Liver (tissue), 9 donors: ENCODE data around the gene BCL3. TPM values are rescaled to one million over a fixed set of nuclear protein-coding genes. Genes with fewer than 3 reads are reported as not detected.
A peak's percentile ranks its signal among the peaks of the same experiment; 100 is the strongest.

Experiments
- DNase-seq: peaks from one replicate; pipeline ENCODE4 v3.0.0-alpha.2; 2017; ENCODE audit warnings: low spot score
- H3K27ac ChIP-seq, 2 donors: one replicate each; pipeline ENCODE4 v1.7.0; 2013; ENCODE audit warnings: inconsistent platforms in 2 of 2, low read length in 2 of 2, control low read depth in 1 of 2, low read depth in 1 of 2, mild to moderate bottlenecking in 1 of 2
- H3K27me3 ChIP-seq, 4 donors: one replicate each; pipeline versions ENCODE4 v1.6.1 to v1.7.0; 2013; ENCODE audit warnings: low read length in 3 of 4, inconsistent platforms in 1 of 4, mild to moderate bottlenecking in 1 of 4, moderate library complexity in 1 of 4; ENCODE audit not compliant: control insufficient read depth in 4 of 4, insufficient read depth in 4 of 4
- H3K36me3 ChIP-seq, 4 donors: one replicate each; pipeline versions ENCODE4 v1.6.1 to v1.7.0; 2013; ENCODE audit warnings: low read length in 3 of 4, mild to moderate bottlenecking in 3 of 4, low read depth in 1 of 4, moderate library complexity in 1 of 4; ENCODE audit not compliant: control insufficient read depth in 4 of 4, insufficient read depth in 3 of 4
- H3K4me1 ChIP-seq, 4 donors: one replicate each; pipeline versions ENCODE4 v1.6.1 to v1.7.0; 2013; ENCODE audit warnings: low read length in 3 of 4, mild to moderate bottlenecking in 3 of 4, moderate library complexity in 1 of 4; ENCODE audit not compliant: control insufficient read depth in 4 of 4, insufficient read depth in 4 of 4
- H3K4me3 ChIP-seq, 3 donors: one replicate each; pipeline versions ENCODE4 v1.6.1 to v1.7.0; 2013; ENCODE audit warnings: low read length in 3 of 3, control low read depth in 1 of 3, low read depth in 1 of 3, mild to moderate bottlenecking in 1 of 3
- H3K9ac ChIP-seq, 2 donors: one replicate each; pipeline ENCODE4 v1.7.0; 2013; ENCODE audit warnings: low read length in 2 of 2, mild to moderate bottlenecking in 2 of 2, moderate library complexity in 2 of 2, control low read depth in 1 of 2, low read depth in 1 of 2
- H3K9me3 ChIP-seq, 4 donors: one replicate each; pipeline versions ENCODE4 v1.6.1 to v1.7.0; 2013; ENCODE audit warnings: low read length in 3 of 4; ENCODE audit not compliant: control insufficient read depth in 4 of 4
- FOXA1 ChIP-seq: IDR thresholded peaks from 2 replicates; pipeline ENCODE4 v1.6.1; 2016; ENCODE audit warnings: antibody characterized with exemption
- FOXA2 ChIP-seq: IDR thresholded peaks from 2 replicates; pipeline ENCODE4 v1.6.1; 2016; ENCODE audit warnings: antibody characterized with exemption
- GABPA ChIP-seq, 2 donors: IDR thresholded peaks in 1 of 2; conservative IDR thresholded peaks in 1 of 2; 2 replicates each; pipeline ENCODE4 v1.6.1; 2016; ENCODE audit warnings: antibody characterized with exemption in 2 of 2, mild to moderate bottlenecking in 1 of 2, moderate library complexity in 1 of 2
- HNF4A ChIP-seq, 2 donors: conservative IDR thresholded peaks; 2 replicates each; pipeline ENCODE4 v1.6.1; 2016; ENCODE audit warnings: antibody characterized with exemption in 2 of 2, mild to moderate bottlenecking in 2 of 2
- JUND ChIP-seq, 2 donors: IDR thresholded peaks; 2 replicates each; pipeline ENCODE4 v1.6.1; 2016; ENCODE audit warnings: antibody characterized with exemption in 2 of 2
- NR2F2 ChIP-seq: IDR thresholded peaks from 2 replicates; pipeline ENCODE4 v1.6.1; 2016; ENCODE audit warnings: antibody characterized with exemption
- RAD21 ChIP-seq, 2 donors: IDR thresholded peaks; 2 replicates each; pipeline ENCODE4 v1.6.1; 2016; ENCODE audit warnings: antibody characterized with exemption in 2 of 2, mild to moderate bottlenecking in 2 of 2
- RXRA ChIP-seq, 2 donors: IDR thresholded peaks; 2 replicates each; pipeline ENCODE4 v1.6.1; 2017 to 2018; ENCODE audit warnings: antibody characterized with exemption in 2 of 2, mild to moderate bottlenecking in 1 of 2
- SP1 ChIP-seq: IDR thresholded peaks from 2 replicates; pipeline ENCODE4 v1.6.1; 2018; ENCODE audit warnings: antibody characterized with exemption, mild to moderate bottlenecking
- TAF1 ChIP-seq: conservative IDR thresholded peaks from 2 replicates; pipeline ENCODE4 v1.6.1; 2016; ENCODE audit warnings: antibody characterized with exemption, mild to moderate bottlenecking
- WGBS: extraction: QIAGEN DNeasy Blood & Tissue Kit; methylation state at CpG from one replicate; pipeline ENCODE4 v1.1.7; 2013; 5-methylcytosine and 5-hydroxymethylcytosine counted together
- polyA plus RNA-seq, 2 donors: library from polyadenylated mRNA; stranded (reverse) in 1 of 2; unstranded in 1 of 2; fragments of 200-250 nt in 1 of 2; fragments of >200 nt in 1 of 2; fragmentation: Nextera tagmentation in 1 of 2; extraction: Ambion mirVana in 1 of 2; gene quantifications; one replicate each; pipeline versions ENCODE4 v1.2.1 to v1.2.3, GENCODE V29; 2013 to 2015
- total RNA-seq, 2 donors: library from RNA; depleted of rRNA; stranded (reverse); fragments of >200 nt; gene quantifications; one replicate each; pipeline ENCODE4 v1.2.3, GENCODE V29; 2014
- TF ChIP-seq, protein P1 (sequence below): IDR thresholded peaks from 2 replicates; pipeline ENCODE4 v1.6.1; 2016; ENCODE audit warnings: antibody characterized with exemption, mild to moderate bottlenecking
- TF ChIP-seq, protein P2 (sequence below): fragments of 150-350 bp; IDR thresholded peaks from 2 replicates; pipeline ENCODE4 v1.5.1; 2017; ENCODE audit warnings: improper control_type of control experiment, low read depth, low read length; ENCODE audit not compliant: missing input control
- TF ChIP-seq, protein P3 (sequence below): IDR thresholded peaks from 2 replicates; pipeline ENCODE4 v1.6.1; 2016; ENCODE audit warnings: antibody characterized with exemption
- donor health status: healthy.
- donor health status: healthy.
- donor health status: healthy.
- donor health status: healthy.
- donor health status: healthy.

Gene BCL3
- total and polyA plus RNA-seq, 4 donors, result 4.5 to 63.6 (median 19.7) TPM

DNA sequence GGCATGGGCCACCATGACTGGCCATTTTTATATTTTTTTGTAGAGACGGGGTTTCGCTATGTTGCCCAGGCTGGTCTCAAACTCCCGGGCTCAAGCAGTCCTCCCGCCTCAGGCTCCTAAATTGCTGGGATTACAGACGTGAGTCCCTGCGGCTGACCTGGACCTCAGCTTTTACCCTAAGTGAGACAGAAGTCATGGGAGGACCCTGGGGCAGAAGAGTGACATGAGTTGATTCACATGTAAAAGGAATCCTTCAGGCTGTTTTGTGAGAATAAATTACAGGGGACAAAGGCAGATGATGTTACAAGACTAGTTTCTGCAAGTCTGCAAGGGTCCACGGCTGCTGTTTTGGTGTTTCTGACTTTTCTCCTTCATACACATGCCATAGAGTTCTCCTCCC, 57.8 kb downstream of the BCL3 start (continued):
- TF ChIP-seq, protein P1, sequence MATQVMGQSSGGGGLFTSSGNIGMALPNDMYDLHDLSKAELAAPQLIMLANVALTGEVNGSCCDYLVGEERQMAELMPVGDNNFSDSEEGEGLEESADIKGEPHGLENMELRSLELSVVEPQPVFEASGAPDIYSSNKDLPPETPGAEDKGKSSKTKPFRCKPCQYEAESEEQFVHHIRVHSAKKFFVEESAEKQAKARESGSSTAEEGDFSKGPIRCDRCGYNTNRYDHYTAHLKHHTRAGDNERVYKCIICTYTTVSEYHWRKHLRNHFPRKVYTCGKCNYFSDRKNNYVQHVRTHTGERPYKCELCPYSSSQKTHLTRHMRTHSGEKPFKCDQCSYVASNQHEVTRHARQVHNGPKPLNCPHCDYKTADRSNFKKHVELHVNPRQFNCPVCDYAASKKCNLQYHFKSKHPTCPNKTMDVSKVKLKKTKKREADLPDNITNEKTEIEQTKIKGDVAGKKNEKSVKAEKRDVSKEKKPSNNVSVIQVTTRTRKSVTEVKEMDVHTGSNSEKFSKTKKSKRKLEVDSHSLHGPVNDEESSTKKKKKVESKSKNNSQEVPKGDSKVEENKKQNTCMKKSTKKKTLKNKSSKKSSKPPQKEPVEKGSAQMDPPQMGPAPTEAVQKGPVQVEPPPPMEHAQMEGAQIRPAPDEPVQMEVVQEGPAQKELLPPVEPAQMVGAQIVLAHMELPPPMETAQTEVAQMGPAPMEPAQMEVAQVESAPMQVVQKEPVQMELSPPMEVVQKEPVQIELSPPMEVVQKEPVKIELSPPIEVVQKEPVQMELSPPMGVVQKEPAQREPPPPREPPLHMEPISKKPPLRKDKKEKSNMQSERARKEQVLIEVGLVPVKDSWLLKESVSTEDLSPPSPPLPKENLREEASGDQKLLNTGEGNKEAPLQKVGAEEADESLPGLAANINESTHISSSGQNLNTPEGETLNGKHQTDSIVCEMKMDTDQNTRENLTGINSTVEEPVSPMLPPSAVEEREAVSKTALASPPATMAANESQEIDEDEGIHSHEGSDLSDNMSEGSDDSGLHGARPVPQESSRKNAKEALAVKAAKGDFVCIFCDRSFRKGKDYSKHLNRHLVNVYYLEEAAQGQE, result no peak
- TF ChIP-seq FOXA2, result no peak
- no peak for TF ChIP-seq GABPA (IDR thresholded peaks at IDR 0.05 in 1 of 2, conservative IDR thresholded peaks at IDR 0.05 in 1 of 2)

DNA sequence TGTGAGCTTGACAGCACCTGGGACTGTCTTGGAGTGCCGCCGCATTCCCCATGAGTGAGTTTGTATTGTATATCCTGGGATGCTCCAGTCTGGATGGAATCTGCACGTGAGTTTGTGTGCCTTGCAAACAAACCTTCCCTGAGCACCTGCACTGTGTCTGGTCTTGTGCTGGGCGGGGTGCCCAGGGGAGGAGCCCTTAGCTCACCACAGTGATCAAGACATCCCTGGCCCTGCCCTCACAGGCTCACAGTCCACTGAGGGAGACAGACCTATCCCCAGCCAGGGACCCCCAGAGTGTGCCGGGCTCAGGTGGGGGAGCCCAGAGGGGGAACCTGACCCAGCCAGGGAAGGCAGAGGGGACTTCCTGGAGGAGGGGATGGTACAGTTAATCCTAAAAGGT, 58.7 kb downstream of the BCL3 start:
- Histone ChIP-seq H3K4me1 (peaks cover 11 to 27% (median 21%) of the 10 kb centered on the region in 4 donors), H3K27ac (peak overlapping the region; percentile 65 to 80), H3K36me3 (peaks cover 0 to 2% (median 0%) of the 10 kb centered on the region in 4 donors), H3K9ac (no peak overlapping the region), H3K27me3 (no peaks in the 10 kb centered on the region), H3K9me3 (no peaks in the 10 kb centered on the region), H3K4me3 (no peak overlapping the region)
- DNase-seq, result no peak
- 37% methylated on average over 5 of the region's 5 CpGs for WGBS
- TF ChIP-seq FOXA2, result peak; percentile 69
- peak in 1 of 2 donors; percentile 37 for TF ChIP-seq JUND (IDR thresholded peaks at IDR 0.05)
- TF ChIP-seq HNF4A (conservative IDR thresholded peaks at IDR 0.05), result peak; percentile 41 to 62
- TF ChIP-seq, protein P2, sequence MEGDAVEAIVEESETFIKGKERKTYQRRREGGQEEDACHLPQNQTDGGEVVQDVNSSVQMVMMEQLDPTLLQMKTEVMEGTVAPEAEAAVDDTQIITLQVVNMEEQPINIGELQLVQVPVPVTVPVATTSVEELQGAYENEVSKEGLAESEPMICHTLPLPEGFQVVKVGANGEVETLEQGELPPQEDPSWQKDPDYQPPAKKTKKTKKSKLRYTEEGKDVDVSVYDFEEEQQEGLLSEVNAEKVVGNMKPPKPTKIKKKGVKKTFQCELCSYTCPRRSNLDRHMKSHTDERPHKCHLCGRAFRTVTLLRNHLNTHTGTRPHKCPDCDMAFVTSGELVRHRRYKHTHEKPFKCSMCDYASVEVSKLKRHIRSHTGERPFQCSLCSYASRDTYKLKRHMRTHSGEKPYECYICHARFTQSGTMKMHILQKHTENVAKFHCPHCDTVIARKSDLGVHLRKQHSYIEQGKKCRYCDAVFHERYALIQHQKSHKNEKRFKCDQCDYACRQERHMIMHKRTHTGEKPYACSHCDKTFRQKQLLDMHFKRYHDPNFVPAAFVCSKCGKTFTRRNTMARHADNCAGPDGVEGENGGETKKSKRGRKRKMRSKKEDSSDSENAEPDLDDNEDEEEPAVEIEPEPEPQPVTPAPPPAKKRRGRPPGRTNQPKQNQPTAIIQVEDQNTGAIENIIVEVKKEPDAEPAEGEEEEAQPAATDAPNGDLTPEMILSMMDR, result no peak
- no peak for TF ChIP-seq NR2F2
- peak; percentile 23 to 76 for TF ChIP-seq RXRA (IDR thresholded peaks at IDR 0.05)
- TF ChIP-seq TAF1, result no peak
- TF ChIP-seq, protein P3, sequence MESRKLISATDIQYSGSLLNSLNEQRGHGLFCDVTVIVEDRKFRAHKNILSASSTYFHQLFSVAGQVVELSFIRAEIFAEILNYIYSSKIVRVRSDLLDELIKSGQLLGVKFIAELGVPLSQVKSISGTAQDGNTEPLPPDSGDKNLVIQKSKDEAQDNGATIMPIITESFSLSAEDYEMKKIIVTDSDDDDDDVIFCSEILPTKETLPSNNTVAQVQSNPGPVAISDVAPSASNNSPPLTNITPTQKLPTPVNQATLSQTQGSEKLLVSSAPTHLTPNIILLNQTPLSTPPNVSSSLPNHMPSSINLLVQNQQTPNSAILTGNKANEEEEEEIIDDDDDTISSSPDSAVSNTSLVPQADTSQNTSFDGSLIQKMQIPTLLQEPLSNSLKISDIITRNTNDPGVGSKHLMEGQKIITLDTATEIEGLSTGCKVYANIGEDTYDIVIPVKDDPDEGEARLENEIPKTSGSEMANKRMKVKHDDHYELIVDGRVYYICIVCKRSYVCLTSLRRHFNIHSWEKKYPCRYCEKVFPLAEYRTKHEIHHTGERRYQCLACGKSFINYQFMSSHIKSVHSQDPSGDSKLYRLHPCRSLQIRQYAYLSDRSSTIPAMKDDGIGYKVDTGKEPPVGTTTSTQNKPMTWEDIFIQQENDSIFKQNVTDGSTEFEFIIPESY, result no peak
- peak in 1 of 2 donors; percentile 34 for TF ChIP-seq GABPA (IDR thresholded peaks at IDR 0.05 in 1 of 2, conservative IDR thresholded peaks at IDR 0.05 in 1 of 2)
- TF ChIP-seq FOXA1, result no peak
- peak; percentile 19 for TF ChIP-seq SP1
- peak in 1 of 2 donors; percentile 43 for TF ChIP-seq RAD21 (IDR thresholded peaks at IDR 0.05)
